Stimulated activated CD4-positive, alpha-beta T cell treated with anti-CD3 and anti-CD28 coated beads, Interleukin-15, amount 100 ng/mL, for 24 hours (primary cell): ENCODE results near the gene DUSP23.

Experiments
- DNase-seq: peaks from one replicate; pipeline ENCODE4 v3.0.0-alpha.2; 2020

DUSP23 gene

DNA sequence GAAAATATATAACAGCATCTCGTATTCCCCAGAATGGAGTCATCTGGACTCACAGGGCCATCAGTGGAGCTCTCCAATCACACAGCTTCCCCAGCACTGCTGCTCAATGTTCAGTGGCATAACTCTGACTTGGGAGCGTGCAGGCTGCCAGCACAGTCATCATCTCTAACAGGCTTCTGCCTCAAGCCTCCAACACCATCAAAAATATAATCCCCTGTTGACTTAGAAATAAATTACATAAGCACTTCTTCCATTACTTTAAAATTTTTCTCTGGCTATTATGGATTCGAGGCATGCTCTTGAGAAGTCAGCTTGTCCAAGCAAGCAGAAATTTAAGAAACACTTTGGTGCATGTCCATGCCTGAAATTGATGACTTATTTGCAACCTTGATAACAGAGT, 6.2 kb downstream of the DUSP23 start:
- DNase-seq: no peak

DNA sequence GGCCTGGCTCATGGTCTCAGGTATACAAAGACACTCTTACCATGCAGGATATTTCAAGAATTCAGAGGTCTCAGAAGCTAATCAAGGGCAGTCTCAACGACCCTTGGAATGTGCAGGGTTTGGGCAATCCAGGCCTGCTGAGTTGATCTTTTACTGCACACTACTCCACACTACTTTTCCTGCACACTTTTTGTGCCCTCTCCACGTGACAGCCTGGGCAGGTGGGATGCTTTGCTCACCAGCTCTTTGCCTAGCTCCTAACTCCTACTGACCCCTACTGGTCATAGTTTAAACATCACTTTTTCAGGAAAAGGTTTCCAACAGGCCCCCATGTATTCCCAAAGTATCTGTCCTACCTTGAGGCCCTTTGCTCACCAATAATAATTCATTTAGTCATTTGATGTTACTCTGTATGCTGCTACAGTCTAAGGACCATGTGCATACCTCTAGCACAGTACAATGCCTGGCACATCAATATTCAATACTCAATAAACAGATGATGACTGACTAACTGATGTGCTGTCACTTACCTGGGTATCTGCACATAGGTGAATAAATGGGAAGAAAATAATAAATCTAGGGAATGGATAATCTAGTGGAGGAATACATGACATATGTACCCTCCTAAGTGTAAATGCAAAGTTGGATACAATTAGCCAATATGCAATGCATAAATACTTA, 9.6 kb downstream of the DUSP23 start:
- peak; percentile 18 for DNase-seq

DNA sequence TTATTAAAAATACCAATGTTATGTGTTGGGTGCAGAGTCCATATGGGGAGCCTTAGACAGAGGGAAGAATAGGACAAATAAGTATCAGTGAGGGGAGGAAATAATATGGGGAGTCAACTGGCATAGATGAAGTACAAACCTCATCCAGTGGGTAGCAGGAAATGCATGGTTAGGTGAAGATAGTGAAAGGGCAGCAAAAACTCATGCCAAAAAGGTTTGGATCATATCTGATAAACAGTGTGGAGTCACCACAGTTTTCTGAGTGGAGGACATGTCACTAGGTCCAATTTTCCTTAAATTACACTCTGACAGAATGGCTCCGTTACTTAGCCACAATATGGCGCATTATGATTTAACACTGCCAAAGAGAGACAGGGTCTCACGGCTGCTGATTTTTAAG, 10.3 kb downstream of the DUSP23 start:
- DNase-seq: no peak

GRCh38 chr1:159791461-159791860, 10.7 kb downstream of the DUSP23 start:
- no peak for DNase-seq

GRCh38 chr1:159795534-159795933, 14.8 kb downstream of the DUSP23 start:
- DNase-seq: no peak

- peak; percentile 55 for DNase-seq
These were observed 18.1 kb downstream of the DUSP23 start for GRCh38 chr1:159798893-159799292.

- no peak for DNase-seq
These were observed 18.8 kb downstream of the DUSP23 start for GRCh38 chr1:159799446-159799985.

DNA sequence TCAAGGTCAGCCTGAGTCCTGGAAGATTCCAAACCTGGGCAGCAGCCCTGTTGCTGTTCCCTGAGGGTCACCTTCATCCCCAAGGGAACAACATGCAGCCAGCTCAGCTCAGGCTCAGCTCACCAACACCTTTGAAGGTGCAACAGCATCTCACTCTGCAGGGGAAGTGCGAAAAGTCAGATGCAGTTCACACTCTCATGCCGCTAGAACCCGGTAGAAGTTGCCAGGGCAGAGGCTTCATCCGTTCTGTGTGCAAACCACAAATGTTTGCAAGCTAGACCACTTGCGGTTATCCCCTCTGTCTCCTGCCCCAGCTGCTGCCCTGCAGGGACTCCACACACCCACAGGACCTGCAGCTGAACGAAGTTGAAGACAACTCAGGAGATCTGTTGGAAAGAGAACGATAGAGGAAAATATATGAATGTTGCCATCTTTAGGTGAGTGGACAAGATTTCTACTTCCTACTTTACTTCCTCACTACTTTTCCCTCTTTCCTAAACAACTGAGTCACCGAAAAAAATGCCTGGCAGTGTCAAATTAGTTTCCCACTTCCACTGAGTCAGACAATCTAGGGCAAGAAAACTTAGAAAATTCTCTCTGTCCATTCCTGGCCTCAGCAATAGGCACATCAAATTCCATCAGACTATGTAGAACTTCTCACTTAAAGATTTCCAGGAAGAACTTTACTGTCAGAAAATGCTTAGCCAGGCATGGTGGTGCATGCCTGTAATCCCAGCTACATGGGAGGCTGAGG, 19.6 kb downstream of the DUSP23 start:
- DNase-seq: no peak

DNA sequence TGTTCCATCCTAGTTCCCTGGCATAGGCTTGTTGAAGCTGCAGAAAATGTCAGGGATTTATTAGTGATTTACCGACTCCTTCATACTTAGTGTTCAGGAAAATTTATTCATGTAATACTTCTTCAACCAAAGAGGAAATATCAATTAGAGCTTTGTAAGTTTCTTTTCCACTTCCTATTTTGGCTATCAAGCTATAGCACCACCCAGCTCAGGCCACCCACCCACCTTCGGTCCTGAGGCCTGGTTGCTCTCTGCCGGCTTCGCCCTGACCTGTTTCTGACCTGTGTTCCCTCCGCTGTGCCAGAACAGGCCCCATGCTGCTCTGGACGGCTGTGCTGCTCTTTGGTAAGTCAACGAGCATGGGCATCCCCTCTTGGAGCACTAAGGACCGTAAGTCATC, 21.3 kb downstream of the DUSP23 start, which contains the start of gene FCRL6:
Gene FCRL6, plus strand, starts transcription at position 250 of the 400 bp plus-strand sequence. Its CDS starts 65 bp downstream, at position 315.
- DNase-seq: no peak

DNA sequence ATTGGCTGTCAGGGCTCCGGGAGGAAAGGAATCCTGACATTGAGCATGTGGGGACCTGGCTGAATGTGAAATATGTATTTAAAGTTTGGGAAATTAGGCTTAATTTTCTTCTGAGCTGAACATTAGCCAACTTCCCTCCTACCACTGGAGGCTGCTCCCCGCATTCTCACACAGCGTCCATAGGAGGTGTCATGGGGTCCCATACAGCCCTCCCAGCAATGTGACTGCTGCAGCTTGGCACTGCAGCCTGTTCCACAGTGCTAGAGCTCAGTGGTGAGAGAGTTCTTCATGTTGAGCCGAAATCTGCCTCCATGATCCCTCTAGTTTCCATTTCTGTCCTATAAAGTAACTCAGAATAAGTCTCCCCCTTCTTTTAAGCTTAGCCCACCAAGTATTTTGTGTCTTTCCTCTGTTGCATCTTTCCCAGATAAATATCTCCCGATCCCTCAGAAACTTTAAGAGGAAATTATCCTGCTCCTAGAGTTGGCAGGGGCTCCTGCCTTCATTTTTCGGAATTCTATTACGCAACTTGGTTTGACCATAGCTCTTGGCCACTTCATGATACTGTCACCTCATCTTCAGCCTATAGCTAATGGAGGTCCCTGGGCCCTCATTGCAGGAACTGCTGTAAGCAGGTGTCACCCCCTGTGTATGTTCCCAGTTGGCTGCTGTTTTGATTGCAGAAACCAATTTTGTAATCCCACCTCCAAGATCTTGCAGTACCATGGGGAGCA, 23.4 kb downstream of the DUSP23 start:
- no peak for DNase-seq

DNA sequence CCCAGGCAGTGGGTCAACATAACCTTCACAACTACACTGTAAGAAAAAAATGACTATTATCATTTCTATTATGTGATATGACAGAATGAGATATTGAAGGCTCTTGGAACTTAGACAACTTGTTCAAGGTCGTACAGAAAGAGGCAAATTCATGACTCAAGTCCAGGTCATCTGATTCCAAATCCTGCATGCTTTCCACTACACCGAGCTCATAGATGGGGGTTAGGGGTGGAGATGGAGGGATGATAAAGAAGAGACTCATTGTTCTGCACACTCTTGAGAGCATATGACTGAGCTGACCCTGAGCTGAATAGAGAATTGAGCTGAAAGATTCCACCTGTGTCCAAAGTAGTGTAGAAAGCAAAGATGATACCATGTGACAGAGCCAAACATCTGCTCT, 24.2 kb downstream of the DUSP23 start:
- no peak for DNase-seq

- no peak for DNase-seq
These were observed 35.2 kb downstream of the DUSP23 start for GRCh38 chr1:159815926-159816325.

GRCh38 chr1:159817276-159818041, 36.7 kb downstream of the DUSP23 start:
- no peak for DNase-seq

- DNase-seq: no peak
These were observed 40.6 kb downstream of the DUSP23 start for GRCh38 chr1:159821171-159821867.

DNA sequence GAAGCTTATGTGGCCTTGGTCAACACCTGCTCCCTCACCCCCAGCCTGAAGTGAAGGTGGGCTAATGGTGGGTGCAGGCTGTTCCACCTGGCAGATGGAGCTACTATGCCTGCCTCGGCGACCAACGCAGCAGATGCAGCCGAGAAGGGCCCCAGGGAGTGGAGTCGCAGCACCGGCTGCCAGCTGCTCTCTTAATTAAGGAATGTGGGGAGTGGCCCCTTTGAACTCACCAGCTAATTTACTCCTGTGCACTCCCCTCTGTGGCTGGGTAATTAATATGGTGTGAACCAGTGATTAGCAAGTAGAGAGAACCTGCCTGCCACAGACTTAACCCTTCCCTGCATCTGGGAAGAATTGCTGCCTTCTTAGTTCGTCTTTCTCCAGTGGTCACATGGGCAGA, 42.6 kb downstream of the DUSP23 start:
- no peak for DNase-seq

DNA sequence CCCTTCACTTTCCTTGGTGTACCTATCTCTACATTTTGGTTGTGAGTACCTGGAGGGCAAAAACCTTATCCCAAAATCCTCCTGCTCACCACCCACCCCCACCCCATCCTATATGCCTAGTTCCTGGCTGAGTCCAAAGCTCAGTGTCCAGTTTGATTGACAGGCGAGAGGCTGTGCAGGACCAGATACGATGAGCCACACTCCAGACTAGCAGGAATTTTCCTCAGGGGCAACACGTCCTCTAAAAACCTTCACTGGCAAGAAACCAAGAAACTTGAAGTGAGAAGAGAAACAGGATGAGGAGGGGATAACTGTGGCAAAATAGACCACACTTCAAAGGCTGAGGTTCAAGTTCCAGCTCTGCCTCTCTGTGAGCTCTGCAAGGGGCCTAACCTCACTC, 44.8 kb downstream of the DUSP23 start:
- DNase-seq: no peak

GRCh38 chr1:159826441-159827101, 45.8 kb downstream of the DUSP23 start, which contains the start of gene SLAMF8:
Gene SLAMF8 (plus strand): TSS chr1:159826873. CDS start chr1:159826899, 26 bp downstream.
- peak; percentile 65 for DNase-seq

- DNase-seq: no peak
These were observed 46.3 kb downstream of the DUSP23 start for GRCh38 chr1:159827102-159827490.

DNA sequence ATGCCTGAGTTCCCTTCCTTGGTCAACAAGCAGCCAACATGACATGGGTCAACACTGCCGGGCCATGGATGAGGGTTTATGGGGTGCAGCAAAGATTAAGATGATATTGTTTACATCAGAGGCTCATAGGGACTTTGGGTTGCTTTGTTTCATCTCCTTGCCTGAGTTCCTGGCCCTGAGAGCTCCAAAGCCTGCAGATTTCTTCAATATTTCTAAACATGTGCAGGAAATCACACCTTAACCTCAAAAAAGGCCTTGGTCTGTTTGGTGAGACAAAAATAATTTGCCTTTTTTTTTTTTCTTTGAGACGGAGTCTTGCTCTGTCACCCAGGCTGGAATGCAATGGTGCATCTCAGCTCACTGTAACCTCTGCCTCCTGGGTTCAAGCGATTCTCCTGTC, 46.8 kb downstream of the DUSP23 start:
- DNase-seq: no peak

GRCh38 chr1:159828176-159828575, 47.4 kb downstream of the DUSP23 start:
- no peak for DNase-seq

- DNase-seq: no peak
These were observed 48.0 kb downstream of the DUSP23 start for GRCh38 chr1:159828581-159829272.
